Measurements from ENCODE around the gene KSR1. TPM values are rescaled to one million over a fixed set of nuclear protein-coding genes. Genes with fewer than 3 reads are reported as not detected.

The KSR1 gene
- polyA plus RNA-seq, 1 donor from 2014 or later = 9.2 TPM

- Histone ChIP-seq H2AFZ (ENCODE audit: low read depth, low read length) (no peak overlapping the region), H3K4me3 (ENCODE audit: low read length) (no peak overlapping the region), H4K20me1 (ENCODE audit: insufficient read depth) (no peaks in the 10 kb centered on the region), H3K4me2 (ENCODE audit: low read length) (no peak overlapping the region), H3K9me3 (ENCODE audit: low read length) (no peaks in the 10 kb centered on the region), H3K9ac (ENCODE audit: low read length) (no peak overlapping the region), H3K27ac (ENCODE audit: low read length) (no peak overlapping the region), H3K27me3 (ENCODE audit: insufficient read depth, low read depth, low read length) (no peaks in the 10 kb centered on the region), H3K79me2 (replicated peaks; ENCODE audit: insufficient read depth, low read length) (no peaks in the 10 kb centered on the region), H3F3A (ENCODE audit: insufficient read depth, low read length, poor library complexity, severe bottlenecking) (no peaks in the 10 kb centered on the region), H3K36me3 (ENCODE audit: insufficient read depth, low read length) (no peaks in the 10 kb centered on the region), H3K9me2 (ENCODE audit: insufficient read depth, low read length) (no peaks in the 10 kb centered on the region)
- no peak for TF ChIP-seq TAF1 (IDR thresholded peaks at IDR 0.05; ENCODE audit: low read depth)
- TF ChIP-seq CTCF (IDR thresholded peaks at IDR 0.05; ENCODE audit: poor library complexity, severe bottlenecking) = no peak
- no peak for TF ChIP-seq EP300 (conservative IDR thresholded peaks at IDR 0.05; ENCODE audit: poor library complexity, severe bottlenecking)
- TF ChIP-seq SMC3 (conservative IDR thresholded peaks at IDR 0.05; ENCODE audit: poor library complexity) = no peak
- no peak for TF ChIP-seq MXI1 (conservative IDR thresholded peaks at IDR 0.05; ENCODE audit: poor library complexity, severe bottlenecking)
- TF ChIP-seq EZH2 (IDR thresholded peaks at IDR 0.05; ENCODE audit: borderline replicate concordance, insufficient read depth, low read length, poor library complexity, severe bottlenecking) = no peak
- no peak for TF ChIP-seq REST (IDR thresholded peaks at IDR 0.05; ENCODE audit: borderline replicate concordance)
- no peak for TF ChIP-seq RAD21 (conservative IDR thresholded peaks at IDR 0.05)
- no peak for TF ChIP-seq POLR2AphosphoS5 (IDR thresholded peaks at IDR 0.05)
Observed at GRCh38 chr17:27674335-27674734, 218.1 kb downstream of the KSR1 start.

Small RNA genes lying within 50 kb of the gene (small RNA-seq; reads per million reads assigned to genes)
- 0 reads per million in 3 experiments for gene AC015688.5

Other genes with a start within 250 kb of the KSR1 start
- gene WSB1, start 162.3 kb upstream of the KSR1 start, polyA plus RNA-seq = 1,828 and 1,855 TPM in 2 replicates
- gene LGALS9, start 174.7 kb downstream of the KSR1 start, polyA plus RNA-seq = 0.30 TPM in 1 of 2 replicates, not detected in the other